Gastrocnemius medialis (tissue), 4 donors: Measurements from ENCODE around the gene STARD3NL.

Source experiments
- POLR2A ChIP-seq, 2 donors: fragments of 450-650 bp; IDR thresholded peaks; one replicate each; pipeline ENCODE4 v1.6.1; 2017; ENCODE audit warnings: antibody characterized with exemption in 2 of 2, mild to moderate bottlenecking in 2 of 2, moderate library complexity in 2 of 2
- TF ChIP-seq, protein P1 (sequence below), 5 experiments: fragments of 450-650 bp in 3 of 5; fragments of 200-600 bp in 2 of 5; sonication (generic) in 2 of 5; IDR thresholded peaks in 4 of 5; conservative IDR thresholded peaks in 1 of 5; 1 replicate in 4 of 5; 2 replicates in 1 of 5; pipeline ENCODE4 v1.5.1; 2016 to 2019; ENCODE audit warnings: antibody characterized with exemption in 5 of 5, mild to moderate bottlenecking in 3 of 5, moderate library complexity in 3 of 5

DNA sequence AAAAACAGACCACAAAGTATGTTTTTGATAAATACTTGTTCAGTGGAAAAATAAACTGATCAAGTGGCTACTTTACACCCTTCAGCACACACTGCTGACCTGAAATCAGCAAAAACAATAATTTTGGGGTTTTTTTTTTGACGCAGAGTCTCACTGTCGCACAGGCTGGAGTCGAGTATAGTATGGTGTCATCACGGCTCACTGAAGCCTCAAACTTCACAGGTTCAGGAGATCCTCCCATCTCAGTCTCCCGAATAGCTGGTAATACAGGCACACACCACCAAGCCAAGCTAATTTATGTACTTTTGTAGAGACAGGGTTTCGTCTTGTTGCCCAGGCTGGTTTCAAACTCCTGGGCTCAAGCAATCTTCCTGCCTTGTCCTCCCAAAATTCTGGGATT, 64.8 kb downstream of the STARD3NL start:
- TF ChIP-seq, protein P1, sequence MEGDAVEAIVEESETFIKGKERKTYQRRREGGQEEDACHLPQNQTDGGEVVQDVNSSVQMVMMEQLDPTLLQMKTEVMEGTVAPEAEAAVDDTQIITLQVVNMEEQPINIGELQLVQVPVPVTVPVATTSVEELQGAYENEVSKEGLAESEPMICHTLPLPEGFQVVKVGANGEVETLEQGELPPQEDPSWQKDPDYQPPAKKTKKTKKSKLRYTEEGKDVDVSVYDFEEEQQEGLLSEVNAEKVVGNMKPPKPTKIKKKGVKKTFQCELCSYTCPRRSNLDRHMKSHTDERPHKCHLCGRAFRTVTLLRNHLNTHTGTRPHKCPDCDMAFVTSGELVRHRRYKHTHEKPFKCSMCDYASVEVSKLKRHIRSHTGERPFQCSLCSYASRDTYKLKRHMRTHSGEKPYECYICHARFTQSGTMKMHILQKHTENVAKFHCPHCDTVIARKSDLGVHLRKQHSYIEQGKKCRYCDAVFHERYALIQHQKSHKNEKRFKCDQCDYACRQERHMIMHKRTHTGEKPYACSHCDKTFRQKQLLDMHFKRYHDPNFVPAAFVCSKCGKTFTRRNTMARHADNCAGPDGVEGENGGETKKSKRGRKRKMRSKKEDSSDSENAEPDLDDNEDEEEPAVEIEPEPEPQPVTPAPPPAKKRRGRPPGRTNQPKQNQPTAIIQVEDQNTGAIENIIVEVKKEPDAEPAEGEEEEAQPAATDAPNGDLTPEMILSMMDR (IDR thresholded peaks at IDR 0.05 in 4 of 5, conservative IDR thresholded peaks at IDR 0.05 in 1 of 5), result no peak
- no peak for TF ChIP-seq POLR2A (IDR thresholded peaks at IDR 0.05)
